GM19395 (cell line): ENCODE measurements around the gene CNOT1.

ENCODE experiments used
- ATAC-seq: cut with Tn5 transposase; IDR thresholded peaks from one replicate; pipeline ENCODE4 v1.9.1; 2021; ENCODE audit warnings: mild to moderate bottlenecking, moderate library complexity; ENCODE audit not compliant: unreplicated experiment

Gene CNOT1

DNA sequence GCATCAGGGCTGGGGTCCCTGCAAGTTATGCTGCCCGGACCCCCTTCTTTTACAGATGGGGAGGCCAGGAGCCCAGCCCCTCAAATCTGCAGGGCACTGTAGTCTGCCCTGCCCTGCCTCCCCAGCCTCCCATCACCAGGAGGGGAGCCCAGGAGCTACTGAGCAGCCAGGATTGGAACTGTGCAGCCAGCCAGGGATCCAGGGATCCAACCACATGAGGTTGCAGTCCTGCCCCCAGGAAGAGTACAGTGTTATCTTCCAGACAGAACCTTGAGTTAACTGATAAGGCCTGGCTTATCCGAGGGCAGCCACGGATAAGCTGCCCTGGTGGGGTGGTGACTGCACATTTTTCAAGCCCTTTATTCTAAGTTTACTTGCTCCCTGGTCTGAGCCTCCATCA lies 141.1 kb downstream of the CNOT1 start:
- ATAC-seq, result no peak

DNA sequence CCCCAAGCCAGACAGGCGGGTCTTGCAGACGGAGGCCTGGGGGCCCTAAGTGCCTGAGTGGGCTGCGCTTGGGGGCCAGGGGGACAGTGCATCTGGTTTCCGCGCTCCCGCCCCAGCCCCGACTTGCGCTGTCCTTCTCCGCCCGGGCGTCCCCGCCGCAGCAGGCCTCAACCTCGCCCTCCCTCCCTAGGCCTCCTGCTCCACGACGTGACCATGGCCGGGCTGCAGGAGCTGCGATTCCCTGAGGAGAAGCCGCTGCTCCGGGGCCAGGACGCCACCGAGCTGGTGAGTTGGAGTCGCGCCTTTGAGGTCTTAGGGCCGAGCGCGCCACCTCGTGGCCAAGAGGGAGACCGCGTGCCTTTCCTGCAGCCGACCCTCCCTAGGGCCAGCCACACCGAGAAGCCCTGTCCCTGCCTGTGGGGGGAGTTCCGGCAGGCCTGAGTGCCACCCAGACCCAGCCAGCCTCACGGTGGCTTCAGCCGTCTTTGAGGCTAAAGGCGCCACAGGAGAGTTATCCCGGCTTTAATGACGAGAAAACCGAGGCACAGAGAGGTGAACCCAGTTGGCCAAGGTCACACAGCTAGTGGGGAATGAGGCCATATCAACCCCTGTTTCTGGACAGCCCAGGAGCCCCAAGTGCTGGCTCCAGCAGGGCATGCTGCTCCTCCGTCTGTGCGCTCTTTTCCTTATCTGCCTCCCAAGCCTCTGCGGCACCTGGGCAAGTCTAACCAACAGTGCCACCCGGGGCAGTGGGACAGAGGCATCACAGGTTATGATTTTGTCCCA lies 141.9 kb downstream of the CNOT1 start:
- no peak for ATAC-seq

DNA sequence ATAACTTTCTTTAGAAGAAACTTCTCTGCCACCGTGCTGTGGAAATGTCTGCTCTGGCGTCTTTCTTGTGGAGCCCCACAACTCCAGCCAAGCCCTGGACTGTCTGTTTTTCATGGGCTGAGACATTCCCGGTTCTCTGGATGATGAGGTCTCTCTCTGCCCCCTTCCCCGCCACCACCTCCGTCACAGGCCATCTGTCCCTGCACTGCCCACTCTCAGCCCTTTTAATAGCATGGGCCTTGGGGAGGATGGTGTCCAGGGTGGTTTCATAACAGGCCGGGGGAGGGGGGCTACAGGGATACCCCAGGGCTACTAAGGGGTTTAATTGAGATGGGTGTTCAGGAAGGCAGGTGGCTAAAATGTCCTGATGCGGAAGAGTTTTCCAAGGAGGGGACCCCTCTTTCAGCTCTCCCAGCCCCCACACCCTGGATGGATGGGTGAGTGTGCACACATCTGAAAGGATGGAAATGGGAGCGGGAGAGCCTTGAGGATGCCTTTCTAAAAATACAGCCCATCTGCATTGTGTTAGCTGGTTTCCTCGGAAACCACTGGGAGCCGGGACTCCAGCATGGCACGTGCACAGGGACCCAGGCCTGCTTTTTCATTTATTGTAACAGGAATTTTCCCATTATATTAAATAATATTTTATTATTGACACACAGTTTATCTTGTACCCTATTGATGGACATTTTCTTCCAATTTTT lies 144.3 kb downstream of the CNOT1 start:
- no peak for ATAC-seq

DNA sequence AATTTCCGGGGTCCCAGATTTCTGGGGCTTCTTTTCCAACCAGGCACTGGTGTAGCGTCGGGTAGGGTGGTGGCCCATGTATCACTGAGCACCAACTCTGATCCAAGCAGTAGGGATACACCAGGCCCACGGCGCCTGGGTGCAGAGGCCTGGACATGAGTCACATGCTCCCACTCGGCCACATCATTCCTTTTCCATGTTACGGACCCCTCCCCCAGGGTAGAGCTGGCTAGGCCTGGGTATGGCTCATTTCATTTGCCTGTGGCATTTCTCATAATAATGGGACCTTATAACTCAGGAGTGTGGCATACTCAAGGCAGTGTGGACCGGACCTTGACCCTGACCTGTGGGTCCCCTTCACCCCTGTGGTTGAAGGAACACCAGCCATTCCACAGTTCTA lies 147.7 kb downstream of the CNOT1 start:
- ATAC-seq, result no peak

DNA sequence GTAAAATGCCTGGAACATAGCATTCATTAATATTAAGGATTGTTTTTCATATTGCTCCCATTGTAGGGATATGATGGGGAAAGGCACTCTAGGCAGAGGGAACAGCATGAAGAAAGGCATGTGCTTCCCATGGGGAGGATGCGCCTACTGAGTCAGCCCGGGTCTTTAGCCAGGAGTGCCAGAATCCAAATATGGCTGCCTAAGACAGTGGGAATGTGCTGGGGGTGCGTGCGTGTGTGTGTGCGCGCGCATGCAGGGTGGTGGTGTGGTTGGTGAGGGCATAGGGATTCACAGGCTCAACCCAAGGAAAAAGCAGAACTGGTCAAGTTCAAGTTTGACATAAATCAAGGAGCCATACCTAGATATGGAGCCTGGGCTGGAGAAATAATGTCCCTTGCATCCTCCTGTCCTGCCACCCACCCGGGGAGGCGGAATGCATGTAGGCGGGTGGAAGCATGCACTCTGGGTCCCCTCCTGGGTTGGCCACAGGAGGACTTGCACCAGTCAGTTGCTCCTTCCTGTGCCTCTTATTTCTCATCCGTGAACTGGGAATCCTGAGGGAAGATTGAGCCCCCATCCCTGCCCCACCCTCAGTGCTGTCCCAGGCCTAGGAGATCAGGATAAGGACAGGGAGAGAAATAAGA lies 148.3 kb downstream of the CNOT1 start:
- no peak for ATAC-seq

DNA sequence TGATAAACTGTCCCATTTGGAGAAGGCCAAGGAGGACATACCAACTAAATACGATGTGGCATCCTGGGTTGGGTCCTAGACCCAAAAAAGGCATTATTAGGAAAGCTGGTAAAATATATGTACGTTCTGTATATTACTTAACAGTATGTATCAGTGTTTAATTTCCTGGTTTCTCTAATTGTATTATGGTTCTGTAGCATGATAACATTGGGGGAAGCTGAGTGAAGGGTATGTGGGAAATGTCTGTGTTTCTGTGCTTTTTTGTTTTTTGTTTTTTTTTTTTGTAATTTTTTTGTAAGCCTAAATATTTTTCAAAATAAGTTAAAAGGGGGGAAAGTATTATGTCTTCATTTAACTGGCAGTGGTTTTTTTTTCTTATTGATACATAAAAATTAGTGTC lies 151.2 kb downstream of the CNOT1 start:
- ATAC-seq, result no peak

DNA sequence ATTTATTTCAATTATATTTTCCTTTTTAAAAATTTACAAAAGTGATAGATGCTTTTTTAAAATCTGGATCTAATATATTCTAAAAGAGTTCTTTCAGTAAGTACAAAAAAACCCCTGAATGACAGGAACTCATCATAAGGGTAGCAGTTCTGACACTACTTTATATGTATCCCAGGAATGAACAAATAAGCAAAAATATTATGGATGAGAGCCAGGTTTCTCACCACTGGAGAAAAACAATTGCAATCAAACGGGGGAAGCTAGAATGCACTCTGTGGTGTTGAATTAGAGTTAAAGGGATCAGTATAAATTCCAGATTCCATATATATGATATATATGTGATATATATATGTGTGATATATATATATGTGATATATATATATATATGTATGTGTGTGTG lies 152.8 kb downstream of the CNOT1 start:
- ATAC-seq, result no peak

DNA sequence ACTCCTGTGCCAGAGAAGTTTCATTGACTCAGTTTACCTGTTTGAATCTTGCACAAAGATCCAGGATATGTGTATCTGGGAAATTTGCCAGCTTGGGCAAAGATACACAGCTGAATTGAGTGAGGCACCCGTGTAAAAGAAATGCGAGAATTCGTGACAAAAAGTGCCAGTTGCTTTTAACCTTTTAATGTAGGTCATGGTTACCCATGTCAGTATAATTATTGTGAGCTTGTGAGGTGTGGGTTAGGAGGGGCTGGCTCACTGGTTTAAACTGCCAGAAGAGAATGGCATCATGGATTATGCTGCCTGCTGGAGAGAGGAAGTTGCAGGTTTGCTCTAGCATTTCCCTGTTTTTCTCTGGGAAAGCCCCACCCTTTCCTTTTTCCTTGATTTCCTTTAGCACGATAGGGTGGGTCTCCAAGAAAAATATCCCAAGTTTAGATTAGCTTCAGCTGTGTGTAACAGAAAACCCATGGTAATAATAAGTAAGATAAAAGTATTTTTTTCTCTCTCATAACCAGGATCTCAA lies 154.5 kb downstream of the CNOT1 start:
- no peak for ATAC-seq

DNA sequence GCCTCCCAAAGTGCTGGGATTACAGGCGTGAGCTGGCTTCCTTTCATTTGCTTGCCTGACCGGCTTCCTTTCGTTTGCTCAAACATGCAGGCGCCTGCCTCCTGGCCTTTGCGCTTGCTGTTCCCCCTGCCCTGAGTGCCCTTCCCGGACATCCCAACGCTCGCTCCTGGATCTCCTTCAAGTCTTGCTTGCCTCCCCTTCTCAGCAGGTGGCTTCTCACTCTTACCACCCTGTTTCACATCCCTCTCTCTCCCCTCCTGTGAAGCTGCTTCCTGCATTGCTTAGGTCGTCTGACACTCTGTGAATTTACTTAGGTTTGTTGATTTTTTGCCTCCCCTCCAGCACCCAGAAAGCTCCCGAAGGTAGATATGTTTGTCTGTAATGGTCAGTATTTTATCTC lies 155.3 kb downstream of the CNOT1 start:
- no peak for ATAC-seq

DNA sequence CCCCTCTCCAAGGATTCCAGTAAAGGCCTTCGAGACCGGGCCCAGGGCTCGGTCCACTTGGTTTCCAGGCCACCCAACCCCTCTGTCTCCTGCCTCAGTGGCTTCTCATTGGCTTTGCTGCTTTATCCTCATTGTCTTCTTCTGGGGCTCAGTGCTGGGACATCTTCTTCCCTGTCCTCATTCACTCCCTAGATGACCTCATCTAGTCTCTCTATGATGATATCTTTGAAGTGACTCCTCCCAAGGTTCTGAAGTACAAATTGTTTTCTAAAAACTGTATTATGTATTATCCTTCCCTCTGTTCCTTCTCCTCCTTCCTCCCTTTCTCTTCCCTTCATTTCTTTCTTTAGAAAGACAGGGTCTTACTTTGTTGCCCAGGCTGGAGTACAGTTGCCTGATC lies 156.8 kb downstream of the CNOT1 start:
- no peak for ATAC-seq

DNA sequence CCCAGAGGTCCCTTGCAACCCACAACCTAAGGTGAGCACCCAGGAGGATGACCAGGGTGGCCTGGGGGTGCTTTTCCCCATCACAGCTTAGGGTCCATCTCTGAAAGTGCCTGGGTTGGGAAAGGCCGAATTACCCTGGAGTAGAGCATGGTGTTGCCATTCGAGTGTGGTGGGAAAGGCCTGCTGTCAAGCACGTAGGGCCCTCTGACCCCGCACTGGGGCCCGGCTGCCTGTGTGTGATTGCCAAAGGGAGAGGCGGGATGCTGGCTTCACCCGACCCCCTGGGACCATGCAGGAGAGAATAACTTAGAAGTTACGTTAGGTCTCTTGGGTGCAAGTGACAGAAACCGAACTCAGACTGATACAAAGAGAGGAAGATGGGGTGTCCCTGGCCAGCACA lies 157.4 kb downstream of the CNOT1 start:
- ATAC-seq, result no peak

DNA sequence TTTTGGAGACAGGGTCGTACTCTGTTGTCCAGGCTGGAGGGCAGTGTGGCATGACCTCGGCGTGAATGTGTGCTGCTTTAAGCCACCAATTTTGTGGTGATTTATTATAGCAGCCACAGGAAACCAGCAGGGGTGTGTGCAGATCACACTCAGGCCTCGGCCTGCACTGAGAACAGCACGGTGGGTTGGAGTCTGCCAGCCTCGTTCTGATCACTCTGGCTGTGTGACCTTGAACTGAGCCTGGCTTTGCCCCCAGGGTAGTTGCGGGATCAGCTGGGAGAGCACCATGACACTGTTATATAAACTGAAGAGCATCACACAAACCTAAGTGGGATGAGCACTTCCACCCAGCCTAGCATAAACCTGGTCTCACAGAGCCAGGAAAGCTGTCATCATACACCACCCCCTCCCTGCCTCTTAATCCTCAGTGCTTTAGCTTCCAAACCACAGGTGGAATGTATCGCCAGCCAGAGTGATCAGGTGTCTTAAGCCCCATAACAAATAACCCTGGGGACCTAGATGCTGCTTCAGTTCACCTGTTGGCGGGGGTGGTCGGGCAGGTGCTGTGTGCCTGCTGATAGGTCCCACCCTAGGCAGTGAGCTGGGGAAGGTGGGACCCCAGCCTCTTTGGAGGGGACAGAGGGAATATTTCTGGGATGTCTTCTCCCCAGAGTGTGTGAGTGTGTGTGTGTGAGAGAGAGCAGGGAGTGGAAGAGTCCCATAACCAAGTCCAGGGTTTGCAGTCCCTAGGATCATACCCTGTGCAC lies 158.2 kb downstream of the CNOT1 start:
- no peak for ATAC-seq
